H9 (cell line): Measurements from ENCODE around the gene SLC35E4. TPM values are rescaled to one million over a fixed set of nuclear protein-coding genes. Genes with fewer than 3 reads are reported as not detected.

ENCODE experiments used
- DNase-seq: peaks from one replicate; pipeline ENCODE4 v3.0.0-alpha.2; 2017
- H2AFZ ChIP-seq: one replicate; pipeline ENCODE4 v1.6.1; 2013; ENCODE audit warnings: mild to moderate bottlenecking, low read length, control low read depth, moderate library complexity
- H2AK5ac ChIP-seq: 2 replicates; pipeline ENCODE4 v1.6.1; 2013; ENCODE audit warnings: low read length, control low read depth, mixed read lengths; ENCODE audit not compliant: insufficient read length
- H2BK120ac ChIP-seq: one replicate; pipeline ENCODE4 v1.6.1; 2013; ENCODE audit warnings: low read depth, mild to moderate bottlenecking, low read length, control low read depth, inconsistent platforms; ENCODE audit not compliant: poor library complexity, severe bottlenecking
- H2BK12ac ChIP-seq: 2 replicates; pipeline ENCODE4 v1.6.1; 2013; ENCODE audit warnings: low read length, control low read depth, mixed read lengths, low read depth; ENCODE audit not compliant: insufficient read length
- H2BK15ac ChIP-seq: 2 replicates; pipeline ENCODE4 v1.6.1; 2013; ENCODE audit warnings: low read depth, low read length, control low read depth
- H2BK20ac ChIP-seq: one replicate; pipeline ENCODE4 v1.6.1; 2013; ENCODE audit warnings: low read depth, mild to moderate bottlenecking, low read length, control low read depth, inconsistent platforms; ENCODE audit not compliant: poor library complexity, severe bottlenecking
- H2BK5ac ChIP-seq: 2 replicates; pipeline ENCODE4 v1.6.1; 2013; ENCODE audit warnings: low read length, control low read depth, mixed read lengths; ENCODE audit not compliant: insufficient read length
- H3K14ac ChIP-seq: 2 replicates; pipeline ENCODE4 v1.6.1; 2013; ENCODE audit warnings: low read length, control low read depth; ENCODE audit not compliant: insufficient read depth
- H3K18ac ChIP-seq: 2 replicates; pipeline ENCODE4 v1.6.1; 2013; ENCODE audit warnings: low read depth, mild to moderate bottlenecking, mixed read lengths, low read length, control low read depth; ENCODE audit not compliant: insufficient read length
- H3K23ac ChIP-seq: 2 replicates; pipeline ENCODE4 v1.6.1; 2013; ENCODE audit warnings: low read length, control low read depth, mixed read lengths, low read depth; ENCODE audit not compliant: insufficient read length
- H3K23me2 ChIP-seq: 2 replicates; pipeline ENCODE4 v1.6.1; 2013; ENCODE audit warnings: low read depth, mild to moderate bottlenecking, mixed read lengths, low read length, control low read depth; ENCODE audit not compliant: insufficient read length, poor library complexity, severe bottlenecking
- H3K27ac ChIP-seq: 2 replicates; pipeline ENCODE4 v1.5.1; 2013; ENCODE audit warnings: low read length, control low read depth, mixed read lengths, low read depth; ENCODE audit not compliant: insufficient read length
- H3K27me3 ChIP-seq: 2 replicates; pipeline ENCODE4 v1.6.1; 2013; ENCODE audit warnings: low read length, control low read depth, inconsistent platforms; ENCODE audit not compliant: insufficient read depth
- H3K4ac ChIP-seq: 2 replicates; pipeline ENCODE4 v1.6.1; 2013; ENCODE audit warnings: low read depth, mild to moderate bottlenecking, control low read depth, inconsistent platforms, low read length, moderate library complexity
- H3K4me1 ChIP-seq: 2 replicates; pipeline ENCODE4 v1.6.1; 2013; ENCODE audit warnings: low read length, control low read depth, inconsistent platforms; ENCODE audit not compliant: insufficient read depth
- H3K4me2 ChIP-seq: 2 replicates; pipeline ENCODE4 v1.6.1; 2013; ENCODE audit warnings: low read length, control low read depth, mixed read lengths; ENCODE audit not compliant: insufficient read length, insufficient read depth
- H3K56ac ChIP-seq: 2 replicates; pipeline ENCODE4 v1.6.1; 2013; ENCODE audit warnings: low read depth, mild to moderate bottlenecking, mixed read lengths, low read length, control low read depth; ENCODE audit not compliant: insufficient read length
- H3K79me1 ChIP-seq: 2 replicates; pipeline ENCODE4 v1.6.1; 2013; ENCODE audit warnings: low read depth, mild to moderate bottlenecking, moderate library complexity, low read length, control low read depth, inconsistent platforms; ENCODE audit not compliant: insufficient read depth, poor library complexity, severe bottlenecking
- H3K79me2 ChIP-seq: 2 replicates; pipeline ENCODE4 v1.6.1; 2013; ENCODE audit warnings: low read length, control low read depth, inconsistent platforms; ENCODE audit not compliant: insufficient read depth
- H3K9ac ChIP-seq: 2 replicates; pipeline ENCODE4 v1.6.1; 2013; ENCODE audit warnings: low read length, control low read depth, mixed read lengths; ENCODE audit not compliant: insufficient read length; ENCODE audit errors: extremely low read depth
- H3K9me3 ChIP-seq: one replicate; pipeline ENCODE4 v1.6.1; 2013; ENCODE audit warnings: low read depth, low read length, inconsistent platforms; ENCODE audit not compliant: control insufficient read depth
- H3T11ph ChIP-seq: one replicate; pipeline ENCODE4 v1.6.1; 2013; ENCODE audit warnings: mild to moderate bottlenecking, low read length, control low read depth, inconsistent platforms
- H4K20me1 ChIP-seq: one replicate; pipeline ENCODE4 v1.6.1; 2013; ENCODE audit not compliant: control insufficient read depth, insufficient read length, insufficient read depth
- H4K5ac ChIP-seq: 2 replicates; pipeline ENCODE4 v1.6.1; 2013; ENCODE audit warnings: low read depth, mild to moderate bottlenecking, mixed read lengths, low read length, control low read depth; ENCODE audit not compliant: insufficient read length
- H4K8ac ChIP-seq: replicated peaks from 2 replicates; pipeline ENCODE4 v1.6.1; 2013; ENCODE audit warnings: low read length, control low read depth, mixed read lengths, low read depth; ENCODE audit not compliant: insufficient read length
- H4K91ac ChIP-seq: 2 replicates; pipeline ENCODE4 v1.6.1; 2013; ENCODE audit warnings: low read depth, mild to moderate bottlenecking, moderate library complexity, mixed read lengths, low read length, control low read depth; ENCODE audit not compliant: insufficient read length
- H3K27ac Mint-ChIP-seq, 3 experiments: 2 replicates in 2 of 3; 3 replicates in 1 of 3; pipeline ENCODE4 v1.8.0; 2020 to 2021; ENCODE audit warnings: mixed read lengths in 3 of 3, mild to moderate bottlenecking in 1 of 3, moderate library complexity in 1 of 3
- H3K27me3 Mint-ChIP-seq: 2 replicates; pipeline ENCODE4 v1.8.0; 2021; ENCODE audit warnings: low read depth, mild to moderate bottlenecking, moderate library complexity, mixed read lengths
- H3K36me3 Mint-ChIP-seq, 3 experiments: 2 replicates in 2 of 3; 3 replicates in 1 of 3; pipeline ENCODE4 v1.8.0; 2020 to 2021; ENCODE audit warnings: low read depth in 3 of 3, mixed read lengths in 3 of 3; ENCODE audit not compliant: insufficient read depth in 1 of 3
- H3K4me1 Mint-ChIP-seq, 2 experiments: 2 replicates each; pipeline ENCODE4 v1.8.0; 2020; ENCODE audit warnings: mixed read lengths in 2 of 2
- H3K4me3 Mint-ChIP-seq, 2 experiments: 2 replicates in 1 of 2; 3 replicates in 1 of 2; pipeline ENCODE4 v1.8.0; 2020 to 2021; ENCODE audit warnings: mild to moderate bottlenecking in 2 of 2, mixed read lengths in 2 of 2, moderate library complexity in 1 of 2
- H3K9me3 Mint-ChIP-seq, 2 experiments: 2 replicates in 1 of 2; 3 replicates in 1 of 2; pipeline ENCODE4 v1.8.0; 2020; ENCODE audit warnings: mild to moderate bottlenecking in 2 of 2, mixed read lengths in 2 of 2, moderate library complexity in 1 of 2
- WGBS: extraction: QIAGEN DNeasy Blood & Tissue Kit; methylation state at CpG from one replicate; pipeline ENCODE4 v1.1.7; 2013; ENCODE audit warnings: missing lambda C conversion rate, low lambda C conversion rate, mixed read lengths; ENCODE audit not compliant: insufficient read length; ENCODE audit errors: extremely low coverage; 5-methylcytosine and 5-hydroxymethylcytosine counted together
- total RNA-seq: library from RNA; stranded (reverse); gene quantifications from 2 replicates; pipeline ENCODE4 v1.2.1, GENCODE V29; 2021
- TF ChIP-seq, protein P1 (sequence below): fragments of 200-600 bp; sonication (generic); conservative IDR thresholded peaks from 3 replicates; pipeline ENCODE4 v1.8.0; 2021; ENCODE audit warnings: antibody characterized with exemption, mild to moderate bottlenecking

SLC35E4 gene
- total RNA-seq, 1 experiment from 2014 or later: 3.7 TPM

DNA sequence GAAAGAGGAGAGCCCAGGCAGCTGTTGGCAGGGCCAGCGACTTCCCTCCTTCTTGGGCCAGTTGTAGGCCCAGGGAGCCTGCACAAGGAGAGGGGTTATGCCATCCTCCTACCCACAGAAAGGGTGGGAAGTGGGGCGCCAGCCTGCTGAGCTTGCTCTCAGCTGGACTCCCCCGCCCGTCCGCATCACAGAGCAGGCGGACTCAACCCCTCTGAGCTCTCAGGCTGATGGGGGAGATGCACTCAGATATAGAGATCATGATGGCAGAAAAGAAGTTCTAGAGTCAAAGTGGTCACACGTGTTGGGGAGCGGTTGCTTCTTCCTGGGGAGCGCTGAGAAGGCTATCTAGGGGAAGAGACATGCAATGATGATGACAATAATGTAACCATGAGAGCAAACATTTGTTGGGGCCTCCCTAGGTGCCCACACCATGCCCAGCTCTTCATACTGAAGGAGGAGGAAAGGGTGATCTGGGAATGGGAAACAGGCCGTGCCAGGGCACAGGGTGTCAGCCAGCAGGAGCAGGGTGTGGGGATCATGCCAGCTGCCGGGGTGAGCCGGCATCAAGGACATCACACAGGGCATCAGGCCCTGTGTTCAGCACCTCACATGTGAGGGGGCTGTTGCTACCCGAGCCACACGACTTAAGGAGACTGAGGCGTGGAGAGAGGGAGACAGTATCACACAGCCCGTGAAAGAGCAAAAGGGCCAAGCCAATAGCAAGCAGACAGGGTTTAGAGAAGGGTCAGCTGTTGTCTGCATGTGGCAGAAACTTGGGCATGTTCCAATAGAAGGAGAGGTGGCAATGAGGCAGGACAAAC is 7.7 kb downstream of the SLC35E4 start:
- H3K27me3 Mint-ChIP-seq: no peaks in the 10 kb centered on the region
- Histone ChIP-seq H2BK20ac (no peak overlapping the region), H2BK12ac (no peak overlapping the region), H4K91ac (no peak overlapping the region), H2BK120ac (no peak overlapping the region), H3K9ac (no peak overlapping the region), H3K23me2 (no peaks in the 10 kb centered on the region), H3K79me1 (no peaks in the 10 kb centered on the region), H3K27ac (no peak overlapping the region), H3K79me2 (no peaks in the 10 kb centered on the region), H3K27me3 (no peaks in the 10 kb centered on the region), H3K18ac (no peak overlapping the region), H3K14ac (no peak overlapping the region), H3K4me1 (no peaks in the 10 kb centered on the region), H2AK5ac (no peak overlapping the region), H4K5ac (no peak overlapping the region), H4K20me1 (no peaks in the 10 kb centered on the region), H3K4me2 (no peak overlapping the region), H3K23ac (no peak overlapping the region), H4K8ac (no peak overlapping the region), H2BK5ac (no peak overlapping the region), H3K56ac (no peak overlapping the region), H2AFZ (no peak overlapping the region), H3K9me3 (no peaks in the 10 kb centered on the region), H3T11ph (no peak overlapping the region), H3K4ac (no peak overlapping the region), H2BK15ac (no peak overlapping the region)
- peaks cover 17 to 23% of the 10 kb centered on the region in 2 experiments for H3K4me1 Mint-ChIP-seq
- H3K27ac Mint-ChIP-seq: peak overlapping the region in 2 of 3 experiments; percentile 7 to 55; a peak in 2 of 7 replicates
- no peak overlapping the region for H3K4me3 Mint-ChIP-seq
- TF ChIP-seq, protein P1, sequence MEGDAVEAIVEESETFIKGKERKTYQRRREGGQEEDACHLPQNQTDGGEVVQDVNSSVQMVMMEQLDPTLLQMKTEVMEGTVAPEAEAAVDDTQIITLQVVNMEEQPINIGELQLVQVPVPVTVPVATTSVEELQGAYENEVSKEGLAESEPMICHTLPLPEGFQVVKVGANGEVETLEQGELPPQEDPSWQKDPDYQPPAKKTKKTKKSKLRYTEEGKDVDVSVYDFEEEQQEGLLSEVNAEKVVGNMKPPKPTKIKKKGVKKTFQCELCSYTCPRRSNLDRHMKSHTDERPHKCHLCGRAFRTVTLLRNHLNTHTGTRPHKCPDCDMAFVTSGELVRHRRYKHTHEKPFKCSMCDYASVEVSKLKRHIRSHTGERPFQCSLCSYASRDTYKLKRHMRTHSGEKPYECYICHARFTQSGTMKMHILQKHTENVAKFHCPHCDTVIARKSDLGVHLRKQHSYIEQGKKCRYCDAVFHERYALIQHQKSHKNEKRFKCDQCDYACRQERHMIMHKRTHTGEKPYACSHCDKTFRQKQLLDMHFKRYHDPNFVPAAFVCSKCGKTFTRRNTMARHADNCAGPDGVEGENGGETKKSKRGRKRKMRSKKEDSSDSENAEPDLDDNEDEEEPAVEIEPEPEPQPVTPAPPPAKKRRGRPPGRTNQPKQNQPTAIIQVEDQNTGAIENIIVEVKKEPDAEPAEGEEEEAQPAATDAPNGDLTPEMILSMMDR: no peak
- H3K36me3 Mint-ChIP-seq: peaks cover 3 to 20% (median 16%) of the 10 kb centered on the region in 3 experiments; a peak in 5 of 7 replicates
- H3K9me3 Mint-ChIP-seq: peaks cover 4 to 5% of the 10 kb centered on the region in 2 experiments; a peak in 4 of 5 replicates
- no peak for DNase-seq
- no CpG with 5 or more reads among the region's 16 CpGs for WGBS
